ENCODE measurements around the gene ECHS1. TPM values are rescaled to one million over a fixed set of nuclear protein-coding genes. Genes with fewer than 3 reads are reported as not detected.

The ECHS1 gene
- total and polyA plus RNA-seq, 2 donors (not counting 3 experiments of a cell fraction or from before 2014, with no cell fraction given), result 46.2 to 108 TPM

DNA sequence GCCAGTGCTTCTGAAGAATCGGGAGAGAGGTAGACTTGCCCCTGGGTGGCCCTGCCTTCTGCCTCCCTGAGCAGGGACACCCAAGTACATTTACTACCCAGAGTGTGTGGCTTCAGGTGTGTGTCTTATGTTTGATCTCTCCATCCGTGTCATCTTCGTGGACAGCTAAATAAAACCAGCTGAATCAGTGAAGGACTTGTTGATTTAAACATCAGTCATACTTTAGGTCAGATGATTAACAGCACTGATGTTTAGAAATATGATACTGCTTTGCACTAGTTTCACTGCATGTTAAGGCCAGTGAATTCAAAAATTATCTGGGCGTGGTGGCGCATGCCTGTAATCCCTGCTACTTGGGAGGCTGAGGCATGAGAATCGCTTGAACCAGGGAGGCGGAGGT, 24.8 kb upstream of the ECHS1 start:
- no peaks in the 10 kb centered on the region for H3K9me1 ChIP-seq (replicated peaks; ENCODE audit: control insufficient read depth, extremely low read depth, insufficient read depth, low read length)
- H3K36me3 ChIP-seq (ENCODE audit: control insufficient read depth in 2 of 2, extremely low read depth in 1 of 2, insufficient read depth in 2 of 2, low read length in 2 of 2), result peaks cover 11 to 26% of the 10 kb centered on the region in 2 experiments
- no peaks in the 10 kb centered on the region for H4K20me1 ChIP-seq (replicated peaks; ENCODE audit: control insufficient read depth, extremely low read depth, insufficient read depth, low read length)
- no peak overlapping the region for H3K4me3 ChIP-seq (replicated peaks in 1 of 3; ENCODE audit: insufficient read depth in 1 of 3, low read depth in 1 of 3, low read length in 3 of 3)
- dilution Hi-C loops (cut with MboI; ENCODE audit: extremely low pct_ligation_motif_present, low sequenced_read_pairs), result no loop called here
- TF ChIP-seq FOS (IDR thresholded peaks at IDR 0.05; ENCODE audit: borderline replicate concordance, insufficient read depth, low read length), result no peak
- no peak overlapping the region for H3K27ac ChIP-seq (ENCODE audit: insufficient read depth, low read depth, low read length)
- no TSS peak for BruUV-seq (replicated peaks)
- no peaks in the 10 kb centered on the region for H3K27me3 ChIP-seq (ENCODE audit: control insufficient read depth in 2 of 2, insufficient read depth in 2 of 2, low read length in 2 of 2)
- FAIRE-seq (no peak), DNase-seq (ENCODE audit: low read depth, low spot score) (no peak)
- H3K9me3 ChIP-seq (replicated peaks; ENCODE audit: control insufficient read depth, insufficient read depth, low read length), result no peaks in the 10 kb centered on the region
- H3K79me2 ChIP-seq (ENCODE audit: control insufficient read depth, insufficient read depth, low read length), result peaks cover 33% of the 10 kb centered on the region
- intact Hi-C loops (cut with micrococcal nuclease), result no loop called here
- ChIA-PET POLR2A (no interaction called here), CTCF (no interaction called here)
- no peak overlapping the region for H3K9ac ChIP-seq (replicated peaks; ENCODE audit: extremely low read depth, insufficient read depth, low read length)
- no peak overlapping the region for H3K4me2 ChIP-seq (ENCODE audit: insufficient read depth, low read length)
- H2AFZ ChIP-seq (ENCODE audit: low read depth, low read length), result no peak overlapping the region
- H3K4me1 ChIP-seq (ENCODE audit: control insufficient read depth, extremely low read depth, insufficient read depth, low read length), result peaks cover 4% of the 10 kb centered on the region

DNA sequence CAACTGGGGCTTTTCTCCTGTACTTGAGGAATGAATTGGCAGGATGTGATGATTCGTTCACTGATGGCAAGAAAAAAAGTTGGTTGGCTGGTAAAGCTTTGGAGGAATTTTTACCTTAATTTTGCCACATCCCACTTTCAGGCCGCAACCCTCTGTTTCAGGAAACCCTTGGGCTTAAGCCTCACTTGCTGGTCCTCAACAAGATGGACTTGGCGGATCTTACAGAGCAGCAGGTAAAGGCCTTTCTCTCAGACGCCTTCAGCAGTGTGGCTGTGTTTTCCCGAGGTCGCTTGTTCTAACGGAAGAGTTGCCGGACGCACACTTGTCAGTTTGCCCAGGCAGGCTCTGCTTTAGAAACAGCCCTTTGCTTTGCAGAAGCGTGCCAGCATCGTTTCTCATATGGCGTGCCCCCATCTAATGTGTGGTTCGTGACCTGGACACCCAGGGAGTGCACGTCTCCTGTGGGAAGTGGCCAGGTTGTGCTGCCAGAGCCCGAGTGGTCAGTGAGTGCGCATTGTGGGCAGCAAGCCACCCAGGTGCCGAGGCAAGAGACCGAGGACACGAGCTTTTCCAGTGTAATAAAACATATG, 23.0 kb upstream of the ECHS1 start:
- Histone ChIP-seq H2AFZ (ENCODE audit: low read depth, low read length) (no peak overlapping the region), H3K27ac (ENCODE audit: insufficient read depth, low read depth, low read length) (no peak overlapping the region), H3K9me3 (replicated peaks; ENCODE audit: control insufficient read depth, insufficient read depth, low read length) (no peaks in the 10 kb centered on the region), H3K4me2 (ENCODE audit: insufficient read depth, low read length) (no peak overlapping the region), H4K20me1 (replicated peaks; ENCODE audit: control insufficient read depth, extremely low read depth, insufficient read depth, low read length) (no peaks in the 10 kb centered on the region), H3K27me3 (ENCODE audit: control insufficient read depth in 2 of 2, insufficient read depth in 2 of 2, low read length in 2 of 2) (no peaks in the 10 kb centered on the region), H3K79me2 (ENCODE audit: control insufficient read depth, insufficient read depth, low read length) (peaks cover 33% of the 10 kb centered on the region), H3K9me1 (replicated peaks; ENCODE audit: control insufficient read depth, extremely low read depth, insufficient read depth, low read length) (no peaks in the 10 kb centered on the region), H3K4me1 (ENCODE audit: control insufficient read depth, extremely low read depth, insufficient read depth, low read length) (peaks cover 4% of the 10 kb centered on the region), H3K4me3 (replicated peaks in 1 of 3; ENCODE audit: insufficient read depth in 1 of 3, low read depth in 1 of 3, low read length in 3 of 3) (no peak overlapping the region), H3K36me3 (ENCODE audit: control insufficient read depth in 2 of 2, extremely low read depth in 1 of 2, insufficient read depth in 2 of 2, low read length in 2 of 2) (peaks cover 11 to 15% of the 10 kb centered on the region in 2 experiments), H3K9ac (replicated peaks; ENCODE audit: extremely low read depth, insufficient read depth, low read length) (no peak overlapping the region)
- TF ChIP-seq POLR2AphosphoS5 (IDR thresholded peaks at IDR 0.05; ENCODE audit: insufficient read depth, low read depth, low read length), result no peak
- no peak for TF ChIP-seq JUN (IDR thresholded peaks at IDR 0.05; ENCODE audit: borderline replicate concordance, insufficient read depth, insufficient read length, low read depth)
- TF ChIP-seq POLR2A (IDR thresholded peaks at IDR 0.05; ENCODE audit: low read depth, low read length), result no peak
- no peak for TF ChIP-seq FOS (IDR thresholded peaks at IDR 0.05; ENCODE audit: borderline replicate concordance, insufficient read depth, low read length)
- TF ChIP-seq, protein P1, sequence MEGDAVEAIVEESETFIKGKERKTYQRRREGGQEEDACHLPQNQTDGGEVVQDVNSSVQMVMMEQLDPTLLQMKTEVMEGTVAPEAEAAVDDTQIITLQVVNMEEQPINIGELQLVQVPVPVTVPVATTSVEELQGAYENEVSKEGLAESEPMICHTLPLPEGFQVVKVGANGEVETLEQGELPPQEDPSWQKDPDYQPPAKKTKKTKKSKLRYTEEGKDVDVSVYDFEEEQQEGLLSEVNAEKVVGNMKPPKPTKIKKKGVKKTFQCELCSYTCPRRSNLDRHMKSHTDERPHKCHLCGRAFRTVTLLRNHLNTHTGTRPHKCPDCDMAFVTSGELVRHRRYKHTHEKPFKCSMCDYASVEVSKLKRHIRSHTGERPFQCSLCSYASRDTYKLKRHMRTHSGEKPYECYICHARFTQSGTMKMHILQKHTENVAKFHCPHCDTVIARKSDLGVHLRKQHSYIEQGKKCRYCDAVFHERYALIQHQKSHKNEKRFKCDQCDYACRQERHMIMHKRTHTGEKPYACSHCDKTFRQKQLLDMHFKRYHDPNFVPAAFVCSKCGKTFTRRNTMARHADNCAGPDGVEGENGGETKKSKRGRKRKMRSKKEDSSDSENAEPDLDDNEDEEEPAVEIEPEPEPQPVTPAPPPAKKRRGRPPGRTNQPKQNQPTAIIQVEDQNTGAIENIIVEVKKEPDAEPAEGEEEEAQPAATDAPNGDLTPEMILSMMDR (IDR thresholded peaks at IDR 0.05; ENCODE audit: extremely low read depth in 1 of 2, insufficient read depth in 1 of 2, low read depth in 1 of 2, low read length in 2 of 2), result no peak
- TF ChIP-seq, protein P2, sequence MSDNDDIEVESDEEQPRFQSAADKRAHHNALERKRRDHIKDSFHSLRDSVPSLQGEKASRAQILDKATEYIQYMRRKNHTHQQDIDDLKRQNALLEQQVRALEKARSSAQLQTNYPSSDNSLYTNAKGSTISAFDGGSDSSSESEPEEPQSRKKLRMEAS (IDR thresholded peaks at IDR 0.05; ENCODE audit: insufficient read depth, insufficient read length), result no peak
- no peak for TF ChIP-seq MYC (IDR thresholded peaks at IDR 0.05; ENCODE audit: low read depth, low read length)
- FAIRE-seq (peak; percentile 57), DNase-seq (ENCODE audit: low read depth, low spot score) (no peak)
- ChIA-PET CTCF (no interaction called here), POLR2A (no interaction called here)
- no TSS peak for BruUV-seq (replicated peaks)
- intact Hi-C loops (cut with micrococcal nuclease) (no loop called here), dilution Hi-C loops (cut with MboI; ENCODE audit: extremely low pct_ligation_motif_present, low sequenced_read_pairs) (no loop called here)

Measured in endothelial cell of umbilical vein (primary cell).